ENCODE results near the gene NACAD.

DNA sequence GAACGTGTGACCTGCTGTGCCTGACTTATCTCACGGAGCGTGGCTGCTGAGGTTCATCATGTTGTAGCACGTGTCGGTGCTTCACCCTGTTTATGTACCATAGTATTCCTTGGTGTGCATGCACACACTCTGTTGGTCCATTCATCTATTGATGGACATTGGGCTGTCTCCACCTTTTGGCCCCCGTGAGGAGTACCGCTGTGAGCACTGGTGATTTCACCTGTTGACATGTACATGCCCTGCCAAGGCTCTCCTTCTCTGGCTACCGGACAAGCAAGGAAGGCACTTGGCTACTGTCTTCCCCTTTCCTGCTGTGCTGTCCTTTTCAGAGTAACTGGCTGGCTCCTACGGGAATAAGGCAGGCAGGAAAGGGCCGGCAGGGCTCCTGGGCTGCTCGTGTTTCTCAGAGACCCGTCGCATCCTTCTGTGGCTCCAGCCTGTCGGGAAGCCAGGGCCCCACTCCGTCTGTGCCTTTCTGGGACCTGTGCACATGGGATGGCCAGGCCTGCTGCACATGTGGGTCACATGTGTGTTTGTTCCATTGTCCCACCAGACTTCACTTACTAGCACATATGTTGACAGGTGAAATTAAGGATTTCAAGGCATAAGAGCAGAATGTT lies 40.5 kb upstream of the NACAD start:
- TF ChIP-seq, protein P1, sequence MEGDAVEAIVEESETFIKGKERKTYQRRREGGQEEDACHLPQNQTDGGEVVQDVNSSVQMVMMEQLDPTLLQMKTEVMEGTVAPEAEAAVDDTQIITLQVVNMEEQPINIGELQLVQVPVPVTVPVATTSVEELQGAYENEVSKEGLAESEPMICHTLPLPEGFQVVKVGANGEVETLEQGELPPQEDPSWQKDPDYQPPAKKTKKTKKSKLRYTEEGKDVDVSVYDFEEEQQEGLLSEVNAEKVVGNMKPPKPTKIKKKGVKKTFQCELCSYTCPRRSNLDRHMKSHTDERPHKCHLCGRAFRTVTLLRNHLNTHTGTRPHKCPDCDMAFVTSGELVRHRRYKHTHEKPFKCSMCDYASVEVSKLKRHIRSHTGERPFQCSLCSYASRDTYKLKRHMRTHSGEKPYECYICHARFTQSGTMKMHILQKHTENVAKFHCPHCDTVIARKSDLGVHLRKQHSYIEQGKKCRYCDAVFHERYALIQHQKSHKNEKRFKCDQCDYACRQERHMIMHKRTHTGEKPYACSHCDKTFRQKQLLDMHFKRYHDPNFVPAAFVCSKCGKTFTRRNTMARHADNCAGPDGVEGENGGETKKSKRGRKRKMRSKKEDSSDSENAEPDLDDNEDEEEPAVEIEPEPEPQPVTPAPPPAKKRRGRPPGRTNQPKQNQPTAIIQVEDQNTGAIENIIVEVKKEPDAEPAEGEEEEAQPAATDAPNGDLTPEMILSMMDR (conservative IDR thresholded peaks at IDR 0.05), result no peak
- TF ChIP-seq ZFX (IDR thresholded peaks at IDR 0.05), result no peak
